ENCODE data around the gene LRP1B.

The LRP1B gene

GRCh38 chr2:140210963-140211362 is 1919.9 kb downstream of the LRP1B start:
- no peak for TF ChIP-seq CTCF (IDR thresholded peaks at IDR 0.05; ENCODE audit: low read depth, low read length, missing control alignments)
- no peak overlapping the region for H3K4me3 ChIP-seq (replicated peaks; ENCODE audit: low read depth, low read length)
- no peak for DNase-seq (ENCODE audit: extremely low read depth, low read depth)

- DNase-seq (ENCODE audit: extremely low read depth, low read depth), result no peak
- no peak overlapping the region for H3K4me3 ChIP-seq (replicated peaks; ENCODE audit: low read depth, low read length)
- no peak for TF ChIP-seq CTCF (IDR thresholded peaks at IDR 0.05; ENCODE audit: low read depth, low read length, missing control alignments)
These were observed 1925.7 kb downstream of the LRP1B start for GRCh38 chr2:140205093-140205492.

- H3K4me3 ChIP-seq (replicated peaks; ENCODE audit: low read depth, low read length), result no peak overlapping the region
These were observed 1927.5 kb downstream of the LRP1B start for GRCh38 chr2:140203347-140203746.

GRCh38 chr2:140201572-140201971 is 1929.2 kb downstream of the LRP1B start:
- DNase-seq (ENCODE audit: extremely low read depth, low read depth), result no peak
- H3K4me3 ChIP-seq (replicated peaks; ENCODE audit: low read depth, low read length), result no peak overlapping the region
- TF ChIP-seq CTCF (IDR thresholded peaks at IDR 0.05; ENCODE audit: low read depth, low read length, missing control alignments), result no peak

More at GRCh38 chr2:140203347-140203746, 1927.5 kb downstream of the LRP1B start:
- TF ChIP-seq CTCF (IDR thresholded peaks at IDR 0.05; ENCODE audit: low read depth, low read length, missing control alignments), result no peak
- no peak for DNase-seq (ENCODE audit: extremely low read depth, low read depth)

- DNase-seq (ENCODE audit: extremely low read depth, low read depth), result no peak
- no peak for TF ChIP-seq CTCF (IDR thresholded peaks at IDR 0.05; ENCODE audit: low read depth, low read length, missing control alignments)
- no peak overlapping the region for H3K4me3 ChIP-seq (replicated peaks; ENCODE audit: low read depth, low read length)
These were observed 1930.1 kb downstream of the LRP1B start for GRCh38 chr2:140200764-140201163.

- no peak for DNase-seq (ENCODE audit: extremely low read depth, low read depth)
- no peak for TF ChIP-seq CTCF (IDR thresholded peaks at IDR 0.05; ENCODE audit: low read depth, low read length, missing control alignments)
- no peak overlapping the region for H3K4me3 ChIP-seq (replicated peaks; ENCODE audit: low read depth, low read length)
These were observed 1930.5 kb downstream of the LRP1B start for GRCh38 chr2:140200307-140200706.

- no peak for TF ChIP-seq CTCF (IDR thresholded peaks at IDR 0.05; ENCODE audit: low read depth, low read length, missing control alignments)
- no peak for DNase-seq (ENCODE audit: extremely low read depth, low read depth)
These were observed 1931.5 kb downstream of the LRP1B start for GRCh38 chr2:140199312-140199711.

More at GRCh38 chr2:140199312-140199711, 1931.5 kb downstream of the LRP1B start:
- no peak overlapping the region for H3K4me3 ChIP-seq (replicated peaks; ENCODE audit: low read depth, low read length)
